ENCODE measurements around the gene KCNAB2.

Gene KCNAB2

DNA sequence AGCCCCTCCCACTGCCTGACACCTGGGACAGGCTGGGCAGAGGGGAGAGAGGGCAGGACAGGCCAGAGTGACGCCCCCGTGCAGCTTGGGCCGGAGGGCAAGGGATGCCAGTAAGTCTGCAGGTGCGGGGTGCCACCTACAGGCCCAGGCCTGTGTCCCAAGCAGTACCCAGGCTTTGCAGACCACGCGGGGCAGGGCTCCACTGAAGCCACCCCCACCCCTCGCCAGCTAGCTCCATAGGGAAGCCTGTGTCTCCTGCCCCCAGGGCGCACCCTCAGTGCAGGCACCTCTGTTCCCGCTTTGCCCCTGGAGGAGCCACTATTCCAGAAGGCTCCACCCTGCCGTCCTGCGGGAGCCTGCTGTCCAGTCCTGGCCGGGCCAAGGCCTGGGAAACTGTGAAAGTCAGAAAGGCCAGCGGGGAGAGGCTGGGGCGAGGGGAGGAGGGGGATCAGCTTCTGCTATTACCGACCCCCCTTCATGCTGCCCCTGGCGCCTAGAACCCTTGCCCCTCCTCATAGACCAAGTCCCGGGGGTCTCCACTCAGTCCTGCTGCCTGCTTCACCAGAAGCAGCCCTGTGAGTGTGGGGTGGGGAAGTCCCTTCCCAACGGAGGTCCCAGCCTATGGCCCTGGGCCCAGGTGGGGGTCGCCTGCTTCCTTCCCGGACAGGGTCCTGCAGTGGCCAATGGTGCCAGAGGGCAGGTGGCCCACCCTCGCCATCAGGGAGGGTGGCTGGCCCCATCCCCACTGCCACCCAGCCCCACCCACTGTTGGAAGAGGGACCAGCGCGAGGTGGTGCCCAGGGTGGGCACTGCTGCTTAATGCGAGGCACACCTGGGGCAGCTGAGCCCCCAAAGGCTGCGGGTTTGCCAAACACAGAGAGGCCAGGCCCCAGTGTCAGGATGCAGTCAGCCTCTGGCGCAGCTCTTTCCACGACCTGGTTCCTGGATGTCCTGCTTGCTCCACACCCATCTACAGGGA, 54.4 kb downstream of the KCNAB2 start:
- no peak for DNase-seq

DNA sequence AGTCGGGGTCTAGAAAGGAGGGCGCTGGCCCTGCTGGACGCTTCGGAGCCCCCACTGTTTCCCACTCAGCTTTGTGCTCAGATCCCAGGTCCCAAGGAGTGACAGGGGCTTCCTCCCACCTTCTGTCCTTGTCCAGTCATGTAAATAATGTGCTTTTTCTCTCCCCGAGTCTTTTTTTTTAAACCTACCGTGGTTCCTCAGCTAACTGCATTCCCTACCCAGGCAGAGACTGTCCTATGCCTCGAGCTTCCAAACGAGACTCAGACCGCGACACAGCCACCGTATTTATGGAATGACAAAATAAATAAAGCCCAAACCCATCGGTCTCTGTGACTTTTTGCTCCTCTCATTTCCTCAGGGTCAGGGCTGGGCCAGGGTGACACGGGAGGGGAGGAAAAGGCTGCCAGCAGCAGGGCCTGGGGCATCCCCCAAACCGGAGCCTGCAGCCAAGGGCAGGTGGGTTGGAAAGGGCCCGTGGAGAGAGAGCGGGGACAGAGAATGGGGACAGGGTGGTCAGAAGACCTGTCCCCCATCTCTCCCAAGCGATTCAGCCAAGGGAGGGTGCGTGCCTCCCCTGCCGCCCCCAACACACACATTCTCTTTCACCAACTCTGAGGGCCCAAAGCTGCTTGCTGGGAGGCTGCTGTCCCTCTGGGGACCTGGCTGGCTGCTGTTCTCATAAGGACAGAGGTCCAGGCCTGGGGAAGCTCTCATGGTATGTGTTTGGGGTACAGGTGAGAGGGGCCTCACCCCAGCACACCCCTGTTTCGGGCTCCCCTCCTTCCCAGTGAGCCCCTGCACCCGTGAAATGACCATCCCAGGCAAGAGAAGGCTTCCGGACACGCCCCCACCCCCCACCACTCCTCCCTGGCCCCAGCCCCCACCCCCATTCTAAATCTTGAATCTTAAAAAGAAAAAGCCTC, 55.4 kb downstream of the KCNAB2 start:
- DNase-seq, result peak; percentile 71

DNA sequence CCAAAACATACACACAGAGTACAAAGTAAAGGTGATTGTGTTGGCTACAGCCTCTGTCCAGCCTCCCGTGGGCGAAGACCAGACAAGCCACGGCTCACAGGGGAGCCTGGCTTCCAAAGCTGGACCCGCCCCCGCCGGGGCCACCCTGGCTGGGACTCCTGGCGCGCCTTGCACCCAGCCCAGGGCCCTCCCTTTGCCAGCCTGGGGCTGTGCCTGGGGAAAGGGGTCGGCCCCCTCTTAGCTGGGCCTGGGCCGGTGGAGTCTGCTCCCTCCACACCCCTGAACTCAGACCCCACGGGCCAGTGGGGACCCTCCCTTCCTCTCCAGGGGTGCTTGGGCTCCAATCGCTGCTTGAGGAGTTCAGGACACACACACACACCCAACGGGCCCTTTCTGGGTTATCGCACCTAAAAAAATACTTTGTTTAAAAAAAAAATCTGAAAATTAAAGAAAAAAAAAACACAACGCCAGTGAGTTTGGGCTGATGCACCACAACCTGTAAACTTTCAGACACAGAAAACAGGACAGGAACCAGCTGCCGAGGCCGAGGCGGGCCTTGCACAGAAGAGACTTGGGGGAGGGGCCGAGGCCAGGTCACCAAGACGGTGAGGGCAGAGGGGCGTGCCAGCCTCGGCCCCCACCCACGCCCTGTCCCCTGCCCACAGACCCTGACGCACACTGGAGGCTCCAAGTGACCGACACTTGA, 56.3 kb downstream of the KCNAB2 start:
- DNase-seq, result no peak

DNA sequence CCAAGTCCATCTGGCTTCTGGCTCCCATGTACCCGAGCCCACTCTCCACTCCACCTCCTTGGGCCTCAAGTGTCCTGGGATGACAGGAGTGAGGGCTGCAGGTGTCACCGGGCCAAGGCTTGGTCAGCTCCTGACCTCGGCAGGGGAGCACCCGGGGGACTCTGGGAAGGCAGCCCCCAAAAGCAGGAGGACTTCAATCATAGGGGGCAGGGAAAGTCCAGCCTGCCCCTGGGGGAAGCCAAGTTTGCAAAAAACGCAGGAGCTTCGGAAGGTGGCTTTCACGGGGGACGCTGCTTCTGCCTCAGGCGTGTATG, 56.8 kb downstream of the KCNAB2 start:
- no peak for DNase-seq

DNA sequence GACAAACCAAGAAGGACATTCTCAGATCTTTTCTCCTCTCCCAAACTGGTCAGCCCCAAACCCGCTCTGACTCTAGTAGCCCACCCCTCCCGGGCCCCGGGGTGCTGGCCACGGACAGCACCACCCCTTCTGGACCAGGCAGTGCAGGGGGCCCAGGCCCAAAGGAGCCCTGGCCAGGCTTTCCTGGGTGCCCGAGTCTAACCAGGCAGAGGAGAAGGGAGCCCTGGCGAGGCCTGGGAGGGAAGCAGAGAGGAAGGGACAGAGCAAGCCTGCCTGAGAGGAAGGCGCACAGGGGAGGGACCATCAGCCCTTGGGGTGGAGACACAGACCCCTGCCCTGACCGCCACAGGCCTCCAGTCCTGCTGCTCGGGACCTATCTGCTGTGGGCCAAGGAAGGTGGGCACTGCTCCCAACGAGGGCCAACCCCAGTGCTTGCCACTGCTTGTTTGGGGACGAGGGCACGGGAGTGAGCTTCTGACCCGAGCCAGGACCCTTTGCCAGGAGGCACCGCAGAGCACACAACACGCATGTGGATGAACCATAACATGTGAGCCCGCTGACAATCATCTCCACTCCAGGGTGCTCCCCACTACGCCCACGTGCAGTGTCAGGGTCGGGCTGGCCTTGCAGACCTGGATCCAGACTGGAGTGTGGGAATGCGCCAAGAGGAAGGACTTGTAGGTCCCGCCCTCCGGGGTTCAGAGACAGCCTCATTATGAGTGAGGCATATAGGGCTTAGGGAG, 57.6 kb downstream of the KCNAB2 start:
- no peak for DNase-seq

DNA sequence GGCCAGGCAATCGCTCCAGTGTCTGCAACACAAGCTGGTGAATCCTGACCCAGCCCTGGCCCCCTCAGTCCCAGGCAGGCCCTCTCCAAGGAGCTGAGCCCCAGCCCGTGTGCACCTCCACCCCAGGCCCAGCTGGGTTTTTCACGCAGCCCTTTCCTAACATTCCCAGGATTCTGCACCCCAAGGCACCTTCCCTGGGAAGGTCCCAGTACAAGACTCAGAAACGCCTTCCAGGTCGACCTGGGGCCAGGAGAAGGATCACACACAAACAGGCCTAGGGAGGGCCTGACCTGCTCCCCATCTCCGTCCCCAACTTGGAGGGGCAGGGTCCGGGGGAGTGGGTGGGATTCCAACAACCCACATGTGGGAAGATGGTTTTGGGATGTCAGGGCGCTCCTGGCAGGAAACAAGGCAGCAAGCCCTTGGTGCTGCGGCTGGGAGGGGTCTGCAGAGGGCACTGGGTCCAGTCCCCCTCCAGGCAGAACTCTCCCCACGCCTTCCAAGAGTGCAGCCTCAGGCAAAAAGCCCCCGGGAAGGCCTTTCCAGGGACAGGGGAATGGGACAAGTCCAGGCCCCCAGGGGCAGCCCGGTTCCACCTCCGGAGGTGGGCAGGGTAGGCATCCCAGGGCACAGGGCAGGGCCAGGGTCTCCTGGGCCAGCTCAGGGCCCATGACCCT, 58.3 kb downstream of the KCNAB2 start:
- no peak for DNase-seq

DNA sequence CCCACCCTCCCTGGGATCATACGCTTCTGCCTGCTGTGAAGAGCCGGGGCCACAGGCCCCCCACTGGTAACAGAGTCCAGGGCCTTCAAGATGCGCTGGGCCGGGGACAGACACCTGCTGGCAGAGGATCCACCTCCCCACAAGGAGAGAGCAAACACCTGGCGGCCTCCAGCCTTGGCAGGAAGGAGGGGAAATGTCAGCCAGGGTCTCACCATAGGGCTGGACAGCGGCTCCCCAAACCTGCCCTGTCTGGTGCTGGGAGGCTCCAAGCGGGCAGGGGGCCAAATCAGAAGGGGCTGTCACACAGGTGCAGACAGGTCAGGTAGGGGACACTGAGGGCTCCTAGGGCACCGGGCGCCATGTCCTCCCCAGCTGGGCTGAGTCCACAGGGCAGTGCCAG, 58.9 kb downstream of the KCNAB2 start:
- no peak for DNase-seq

DNA sequence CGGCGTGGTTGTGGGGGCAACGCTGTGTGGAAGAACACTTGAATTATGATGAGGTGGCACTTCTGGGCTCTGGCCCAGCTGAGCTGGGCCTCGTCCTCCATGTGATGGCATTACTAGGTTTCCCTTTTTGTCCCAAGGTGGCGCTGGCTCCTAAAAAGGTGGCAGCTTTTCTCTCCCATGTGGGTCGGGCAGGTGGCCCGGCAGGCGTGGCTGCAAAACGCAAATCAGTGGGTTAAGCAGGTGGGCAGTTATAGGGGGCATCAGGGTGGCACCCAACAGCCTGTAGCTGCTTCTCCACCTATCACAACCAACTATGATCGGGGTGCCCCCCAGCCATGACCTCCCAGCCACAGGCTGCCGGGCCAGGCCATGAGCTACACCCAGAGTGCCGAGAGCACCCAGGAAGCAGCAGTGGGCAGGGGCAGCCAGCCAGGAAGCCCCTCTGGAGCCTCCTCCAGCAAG, 59.6 kb downstream of the KCNAB2 start:
- no peak for DNase-seq

DNA sequence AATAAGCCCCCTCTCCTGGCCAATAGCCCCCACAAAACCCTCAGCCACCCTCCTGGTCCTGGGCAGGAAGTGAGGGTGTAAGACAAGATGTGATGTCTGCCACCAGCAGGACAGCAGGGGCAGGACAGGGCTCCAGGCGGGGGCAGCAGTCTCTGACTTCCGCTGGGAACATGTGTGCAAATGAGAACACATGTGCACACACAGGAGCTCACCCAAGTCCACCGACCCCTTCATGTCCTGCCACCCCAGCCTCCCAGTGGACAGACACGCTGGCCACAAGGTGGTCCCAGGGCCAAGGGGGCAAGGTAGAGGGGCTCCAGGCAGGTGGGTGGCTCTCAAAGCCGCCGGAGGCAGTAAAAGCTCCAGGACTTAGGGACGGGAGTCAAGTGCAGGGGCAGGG, 60.1 kb downstream of the KCNAB2 start:
- no peak for DNase-seq

DNA sequence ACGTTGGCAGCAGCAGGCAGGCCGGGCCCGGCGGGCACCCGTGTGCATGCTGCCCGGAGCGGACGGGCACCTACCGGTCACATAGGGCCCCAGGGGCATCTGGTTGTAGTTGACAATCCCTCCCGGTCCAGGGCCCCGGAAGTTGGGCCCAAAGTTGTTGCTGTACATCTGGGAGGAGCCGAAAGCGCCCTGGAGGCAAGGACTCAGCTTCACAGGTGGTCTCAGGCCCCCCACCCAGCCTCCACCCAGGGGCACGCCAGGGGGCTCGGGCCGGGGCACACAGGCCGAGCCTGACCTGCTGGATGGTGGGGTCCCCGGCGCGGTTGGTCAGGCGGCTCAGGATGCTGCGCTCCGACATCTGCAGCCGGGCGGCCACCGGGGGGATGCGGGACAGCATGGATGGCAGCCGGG, 60.6 kb downstream of the KCNAB2 start:
- no peak for DNase-seq

DNA sequence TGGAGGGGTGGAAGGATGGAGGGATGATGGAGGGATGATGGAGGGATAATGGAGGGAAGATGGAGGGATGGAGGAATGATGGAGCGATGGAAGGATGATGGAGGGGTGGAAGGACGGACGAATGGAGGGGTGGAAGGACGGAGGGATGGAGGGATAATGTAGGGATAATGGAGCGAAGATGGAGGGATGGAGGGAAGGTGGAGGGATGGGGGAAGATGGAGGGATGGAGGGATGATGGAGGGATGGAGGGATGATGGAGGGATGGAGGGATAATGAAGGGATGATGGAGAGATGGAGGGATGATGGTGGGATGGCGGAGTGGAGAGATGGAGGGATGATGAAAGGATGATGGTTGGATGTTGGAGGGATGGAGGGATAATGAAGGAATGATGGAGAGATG, 61.3 kb downstream of the KCNAB2 start:
- DNase-seq, result no peak

DNA sequence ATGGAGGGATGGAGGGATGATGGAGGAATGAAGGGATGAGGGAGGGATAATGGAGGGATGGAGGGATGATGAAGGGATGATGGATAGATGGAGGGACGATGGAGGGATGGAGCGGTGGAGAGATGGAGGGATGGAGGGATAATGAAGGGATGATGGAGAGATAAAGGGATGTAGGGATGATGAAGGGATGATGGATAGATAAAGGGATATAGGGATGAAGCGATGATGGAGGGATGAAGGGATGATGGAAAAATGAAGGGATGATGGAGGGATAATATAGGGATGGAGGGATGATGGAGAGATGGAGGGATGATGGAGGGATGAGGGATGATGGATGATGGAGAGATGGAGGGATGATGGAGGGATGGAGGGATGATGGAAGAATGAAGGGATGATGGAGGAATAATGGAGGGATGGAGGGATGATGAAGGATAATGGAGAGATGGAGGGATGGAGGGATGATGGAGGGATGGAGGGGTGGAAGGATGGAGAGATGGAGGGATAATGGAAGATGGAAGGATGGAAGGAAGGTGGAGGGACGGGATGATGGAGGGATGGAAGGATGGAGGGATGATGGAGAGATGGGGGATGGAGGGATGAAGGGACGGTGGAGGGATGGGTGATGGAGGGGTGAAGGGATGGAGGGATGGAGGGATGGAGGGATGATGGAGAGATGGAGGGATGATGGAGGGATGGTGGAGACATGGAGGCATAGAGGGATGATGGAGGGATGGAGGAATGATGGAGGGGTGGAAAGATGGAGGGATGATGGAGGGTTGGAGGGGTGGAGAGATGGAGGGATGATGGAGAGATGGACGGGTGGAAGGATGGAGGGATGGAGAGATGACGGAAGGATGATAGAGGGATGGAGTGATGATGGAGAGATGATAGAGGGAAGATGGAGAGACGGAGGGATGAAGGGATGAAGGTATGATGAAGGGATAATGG, 62.0 kb downstream of the KCNAB2 start:
- DNase-seq, result no peak

DNA sequence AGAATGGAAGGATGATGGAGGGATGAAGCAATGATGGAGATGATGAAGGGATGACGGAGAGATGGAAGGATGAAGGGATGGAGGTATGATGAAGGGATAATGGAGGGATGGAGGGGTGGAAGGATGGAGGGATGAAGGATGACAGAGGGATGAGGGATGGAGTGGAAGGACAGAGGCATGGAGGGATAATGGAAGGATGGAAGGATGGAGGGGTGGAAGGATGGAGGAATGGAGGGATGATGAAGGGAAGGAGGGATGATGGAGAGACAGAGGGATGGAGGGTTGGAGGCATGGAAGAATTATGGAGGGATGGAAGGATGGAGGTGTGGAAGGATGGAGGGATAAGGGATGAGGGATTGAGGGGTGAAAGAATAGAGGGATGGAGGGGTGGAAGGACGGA, 62.8 kb downstream of the KCNAB2 start:
- no peak for DNase-seq

DNA sequence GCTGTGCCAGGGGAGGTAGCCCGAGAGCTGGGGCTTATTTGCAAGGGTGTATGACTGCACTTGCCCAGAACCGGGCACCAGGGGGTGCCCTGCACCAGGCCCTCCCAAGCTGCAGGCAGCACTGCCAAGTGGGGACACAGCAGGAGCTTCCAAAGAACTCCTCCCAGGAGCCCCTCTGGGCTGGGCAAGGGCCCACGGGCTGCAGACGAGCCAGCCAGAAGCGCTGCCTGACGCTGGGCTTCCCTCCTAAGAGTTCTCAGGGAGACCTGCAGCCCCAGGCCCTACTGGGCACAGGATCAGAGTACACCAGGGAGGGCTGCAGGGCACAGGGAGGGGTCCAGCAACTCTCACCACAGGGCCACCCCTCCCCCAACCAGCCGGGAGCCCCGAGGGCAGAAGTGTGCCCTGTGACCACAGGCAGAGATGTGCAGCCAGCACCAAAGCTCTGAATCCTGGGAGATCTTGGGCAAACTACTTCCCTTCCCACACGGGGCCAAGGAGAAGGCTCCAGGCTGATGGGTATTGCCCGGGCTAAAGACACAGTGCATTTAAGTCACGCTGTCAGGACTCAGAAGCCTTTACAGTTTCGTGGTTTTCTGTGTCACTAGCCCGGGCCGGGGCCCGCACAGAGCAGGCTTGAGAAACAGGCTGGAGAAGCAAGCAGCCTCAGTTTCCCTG, 63.4 kb downstream of the KCNAB2 start:
- DNase-seq, result no peak

DNA sequence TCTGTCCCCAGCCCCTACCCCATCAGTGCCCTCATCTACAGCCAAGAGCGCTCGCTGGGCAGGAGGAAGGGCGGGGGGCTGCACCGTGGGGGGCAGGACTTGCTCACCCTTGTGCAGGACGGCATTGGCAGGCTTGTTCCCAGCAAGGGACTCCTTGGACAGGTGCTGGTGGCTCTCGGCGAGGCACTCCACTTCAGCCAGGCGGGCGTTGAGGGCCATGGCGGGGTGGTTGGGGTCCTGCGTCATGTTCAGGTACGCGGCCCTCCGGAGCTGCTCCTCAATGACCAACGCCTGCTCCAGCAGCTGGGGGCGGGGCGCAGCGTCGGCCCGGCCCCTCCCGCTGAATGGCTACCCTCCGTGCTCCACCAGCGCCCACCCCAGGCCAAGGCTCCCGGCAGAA, 64.0 kb downstream of the KCNAB2 start:
- DNase-seq, result no peak

DNA sequence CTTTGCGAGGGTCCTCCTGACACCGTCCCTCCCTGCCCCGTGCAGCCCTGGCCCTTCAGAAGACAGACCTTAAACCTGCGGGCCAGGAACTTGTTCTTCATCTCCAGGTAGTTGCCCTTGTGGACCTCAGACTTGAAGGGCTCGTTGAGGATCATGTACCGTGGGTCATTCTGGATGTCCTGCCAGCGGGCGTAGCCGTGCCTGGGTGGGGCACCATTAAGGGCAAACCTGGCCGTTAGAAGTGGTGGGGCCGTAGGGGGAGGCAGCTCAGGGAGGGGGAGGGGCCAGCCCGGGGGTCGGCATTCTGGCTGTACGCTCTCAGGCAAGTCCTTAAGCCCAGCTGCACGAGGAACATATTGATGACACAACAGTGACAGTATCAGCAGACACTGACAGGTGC, 64.6 kb downstream of the KCNAB2 start:
- no peak for DNase-seq

DNA sequence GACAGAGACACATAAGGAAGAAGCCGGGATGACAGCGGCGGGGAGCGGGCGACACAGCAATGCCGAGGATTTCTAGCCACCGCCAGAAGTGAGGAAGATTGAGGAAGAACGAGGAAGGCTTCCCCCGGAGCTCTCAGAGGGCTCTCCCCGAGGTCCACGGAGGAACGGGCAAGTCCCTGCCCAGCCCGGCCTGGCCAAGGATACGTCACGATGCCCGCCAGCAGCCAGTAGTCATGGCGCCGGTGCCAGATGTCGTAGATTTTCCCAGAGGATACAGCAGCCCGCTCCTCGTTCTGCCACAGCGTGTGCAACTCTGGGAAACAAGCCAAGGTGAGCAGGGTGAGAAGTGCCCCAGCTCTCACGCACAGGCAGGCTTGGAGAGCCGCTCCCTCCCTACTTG, 65.9 kb downstream of the KCNAB2 start:
- DNase-seq, result no peak

DNA sequence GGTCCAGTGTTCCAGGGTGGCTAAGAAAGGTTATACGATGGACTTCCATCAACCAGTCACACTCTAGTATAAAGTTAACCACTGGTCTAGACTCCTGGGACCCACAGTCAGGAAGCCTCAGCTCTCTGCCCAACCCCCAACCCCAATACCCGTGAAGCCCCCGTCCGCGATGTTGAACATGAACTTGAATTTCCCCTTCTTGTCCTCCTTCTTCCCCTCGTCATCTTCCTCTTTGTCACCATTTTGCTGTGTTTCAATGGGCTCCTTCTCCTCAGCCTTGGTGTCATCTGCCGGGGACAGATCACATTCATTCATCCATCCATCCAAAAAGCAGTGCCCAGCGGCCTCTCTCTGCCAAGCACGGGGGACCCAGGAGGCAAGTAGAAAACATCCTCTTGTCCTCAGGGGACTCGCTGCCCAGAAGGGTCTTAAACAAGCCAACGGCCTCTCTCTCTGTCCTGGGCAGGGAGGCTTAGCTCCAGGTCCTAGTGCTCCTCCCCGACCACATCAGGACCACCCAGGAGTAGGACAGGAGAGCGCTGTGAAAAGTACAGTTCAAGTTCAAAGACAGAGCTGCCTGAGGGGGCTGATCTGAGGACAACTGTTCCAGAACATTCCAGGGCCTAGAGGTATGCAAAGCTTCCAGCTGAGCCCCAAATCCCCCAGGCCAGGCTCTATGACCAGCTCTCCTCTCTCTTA, 66.5 kb downstream of the KCNAB2 start:
- DNase-seq, result no peak

DNA sequence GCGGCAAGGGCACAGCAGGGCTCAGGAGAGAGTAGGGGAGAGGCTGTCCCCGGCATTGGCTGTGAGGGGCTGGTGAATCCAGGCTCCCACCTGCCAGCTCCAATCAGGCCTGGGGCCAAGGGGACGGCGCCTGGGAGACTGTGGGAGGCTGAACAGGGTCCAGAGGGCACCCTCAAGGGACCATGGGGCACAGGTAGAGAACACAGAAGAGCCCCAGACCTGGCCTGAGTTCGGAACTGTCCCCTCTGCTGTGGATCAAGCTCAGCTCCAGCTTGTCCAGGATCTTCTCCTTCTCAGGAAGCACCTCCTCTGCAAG, 67.0 kb downstream of the KCNAB2 start:
- DNase-seq, result no peak

DNA sequence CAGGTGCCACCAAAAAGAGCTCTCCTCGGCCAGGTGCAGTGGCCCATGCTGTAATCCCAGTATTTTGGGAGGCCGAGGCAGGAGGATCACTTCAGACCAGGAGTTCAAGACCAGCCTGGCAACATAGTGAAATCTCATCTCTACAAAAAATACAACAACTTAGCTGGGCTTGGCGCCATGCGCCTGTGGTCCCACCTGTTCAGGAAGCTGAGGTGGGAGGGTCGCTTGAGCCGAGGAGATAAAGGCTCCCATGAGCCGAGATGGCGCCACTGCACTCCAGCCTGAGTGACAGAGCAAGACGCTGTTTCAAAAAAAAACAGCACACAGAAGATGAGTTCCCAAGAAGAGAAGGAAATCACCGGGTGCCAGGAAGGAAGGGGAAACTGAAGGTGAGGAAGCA, 67.4 kb downstream of the KCNAB2 start:
- DNase-seq, result no peak
